HG03025 (cell line): ENCODE measurements around the gene PLA2G4B.

Experiments
- ATAC-seq: cut with Tn5 transposase; IDR thresholded peaks from one replicate; pipeline ENCODE4 v1.9.1; 2021; ENCODE audit warnings: mild to moderate bottlenecking, moderate library complexity; ENCODE audit not compliant: unreplicated experiment, low FRiP score

The PLA2G4B gene

GRCh38 chr15:41883484-41883825 is 44.8 kb downstream of the PLA2G4B start:
- no peak for ATAC-seq

GRCh38 chr15:41884458-41884857 is 45.8 kb downstream of the PLA2G4B start:
- no peak for ATAC-seq

GRCh38 chr15:41885321-41885720 is 46.7 kb downstream of the PLA2G4B start:
- ATAC-seq: no peak

GRCh38 chr15:41885841-41886240 is 47.2 kb downstream of the PLA2G4B start:
- ATAC-seq: no peak

GRCh38 chr15:41886741-41887140 is 48.1 kb downstream of the PLA2G4B start:
- no peak for ATAC-seq

- ATAC-seq: no peak
Measured at GRCh38 chr15:41887161-41887560, 48.5 kb downstream of the PLA2G4B start.

DNA sequence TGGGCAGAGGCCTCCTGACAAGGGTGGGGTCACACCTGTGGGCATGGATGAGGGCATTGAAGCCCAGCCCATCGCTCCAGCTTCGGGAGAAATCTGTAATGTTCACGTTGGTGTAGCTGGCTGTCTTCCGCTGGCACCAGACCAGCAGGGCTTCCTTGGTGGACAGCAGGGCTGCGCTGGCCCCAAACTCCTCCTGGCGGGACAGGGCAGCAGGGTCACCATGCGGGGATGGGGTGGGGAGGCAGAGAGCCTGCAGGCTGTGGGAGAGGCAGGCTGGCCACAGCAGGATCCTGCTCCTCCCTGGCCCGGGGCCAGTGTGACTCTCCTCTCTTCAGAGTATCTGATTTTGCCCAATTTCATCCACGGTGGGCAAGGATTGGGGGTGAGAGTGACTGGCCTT is 49.2 kb downstream of the PLA2G4B start:
- no peak for ATAC-seq

DNA sequence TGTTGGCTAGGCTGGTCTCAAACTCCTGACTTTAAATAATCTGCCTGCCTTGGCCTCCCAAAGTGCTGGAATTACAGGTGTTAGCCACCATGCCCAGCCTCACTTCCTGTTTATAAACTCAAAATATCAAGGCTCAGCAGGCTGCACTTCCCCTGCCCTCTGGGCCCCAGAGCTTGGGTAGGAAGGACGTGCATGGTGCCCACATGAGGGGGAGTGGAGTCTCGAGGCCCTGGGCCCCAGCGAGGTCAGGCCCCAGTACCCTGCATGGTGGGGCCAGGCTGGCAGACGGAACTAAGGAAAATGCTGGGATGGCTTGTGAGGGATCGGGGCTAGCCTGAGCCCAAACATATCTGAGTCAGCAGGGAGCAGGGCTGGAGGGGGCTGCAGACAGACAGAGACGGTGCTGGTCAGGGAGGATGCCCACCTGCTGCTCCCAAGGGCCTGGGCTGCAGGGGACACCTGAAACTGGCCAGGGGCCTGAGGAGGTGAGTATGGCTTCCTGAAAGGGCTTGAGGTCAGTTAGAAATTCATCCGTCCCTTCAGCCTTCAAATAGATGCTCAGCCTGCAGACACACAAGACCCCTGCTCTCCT is 50.1 kb downstream of the PLA2G4B start:
- ATAC-seq: no peak

DNA sequence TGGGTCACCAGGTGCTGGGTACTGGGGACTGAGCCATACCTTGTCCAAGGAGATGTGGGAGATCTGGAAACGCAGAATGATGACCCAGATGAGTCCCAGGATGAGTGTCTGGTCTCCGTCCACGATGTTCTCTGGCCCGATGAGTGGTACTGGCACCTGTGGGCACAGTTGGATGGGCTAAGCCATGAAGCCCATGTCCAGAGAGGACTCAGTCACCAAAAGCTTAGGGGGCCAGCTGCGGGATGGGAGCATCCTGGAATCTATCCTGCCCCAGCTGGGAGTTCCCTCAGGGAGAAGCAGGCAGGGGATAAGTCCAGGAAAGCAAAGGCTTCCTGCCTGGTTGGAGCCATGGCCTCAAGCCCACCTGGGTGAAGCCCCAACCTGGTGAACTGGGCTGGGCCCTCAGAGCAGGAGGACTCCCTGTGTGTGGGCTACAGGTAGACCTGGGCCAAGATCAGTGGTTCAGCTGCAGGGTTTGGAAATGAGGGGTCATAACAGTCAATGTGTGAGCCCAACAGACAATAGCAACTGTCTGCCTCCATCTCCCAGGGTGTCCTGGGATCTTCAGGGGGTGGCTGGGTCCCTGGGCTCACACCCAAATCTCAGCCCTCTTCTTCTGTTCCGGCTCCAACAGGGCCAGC is 51.5 kb downstream of the PLA2G4B start:
- no peak for ATAC-seq

- no peak for ATAC-seq
Measured at GRCh38 chr15:41891226-41891625, 52.6 kb downstream of the PLA2G4B start.

GRCh38 chr15:41891946-41892345 is 53.3 kb downstream of the PLA2G4B start:
- no peak for ATAC-seq

DNA sequence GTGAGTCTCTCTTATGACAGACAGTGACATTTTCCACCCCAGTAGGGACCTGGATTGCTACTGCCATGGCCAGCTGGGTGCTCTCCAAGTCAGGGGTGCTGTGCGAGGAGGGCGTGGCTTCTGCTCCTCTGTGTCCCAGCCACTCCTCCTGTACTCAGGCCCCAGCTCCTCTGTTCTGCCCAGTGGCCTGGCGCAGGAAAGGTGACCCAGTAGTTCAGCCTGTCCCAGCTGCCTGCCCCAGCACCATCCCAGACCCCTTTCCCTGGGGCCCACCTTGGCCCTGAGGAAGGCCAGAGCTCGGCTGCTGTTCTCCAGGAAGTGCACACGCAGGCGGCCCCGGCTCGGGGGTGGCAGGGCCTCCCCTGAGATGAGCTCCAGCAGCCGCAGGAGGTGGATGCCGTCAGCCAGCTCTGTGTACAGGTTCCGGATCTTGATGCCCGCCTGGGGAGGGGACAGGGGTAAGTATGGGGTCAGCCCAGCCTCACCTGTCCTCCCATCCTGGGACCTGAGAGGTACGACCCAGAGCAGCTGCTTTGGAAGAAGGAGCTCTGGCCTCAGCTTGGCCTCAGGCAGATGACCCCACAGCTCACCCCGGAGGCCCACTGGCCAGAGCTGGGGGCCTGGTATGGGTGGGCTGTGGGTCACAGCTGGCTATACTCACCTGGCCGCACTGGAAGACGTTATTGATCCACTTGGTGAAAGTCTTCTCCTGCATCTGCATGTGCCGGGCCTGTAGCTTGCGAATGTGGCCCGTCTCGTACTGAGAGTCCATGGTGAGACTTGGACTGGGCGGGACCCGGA is 54.2 kb downstream of the PLA2G4B start:
- no peak for ATAC-seq

DNA sequence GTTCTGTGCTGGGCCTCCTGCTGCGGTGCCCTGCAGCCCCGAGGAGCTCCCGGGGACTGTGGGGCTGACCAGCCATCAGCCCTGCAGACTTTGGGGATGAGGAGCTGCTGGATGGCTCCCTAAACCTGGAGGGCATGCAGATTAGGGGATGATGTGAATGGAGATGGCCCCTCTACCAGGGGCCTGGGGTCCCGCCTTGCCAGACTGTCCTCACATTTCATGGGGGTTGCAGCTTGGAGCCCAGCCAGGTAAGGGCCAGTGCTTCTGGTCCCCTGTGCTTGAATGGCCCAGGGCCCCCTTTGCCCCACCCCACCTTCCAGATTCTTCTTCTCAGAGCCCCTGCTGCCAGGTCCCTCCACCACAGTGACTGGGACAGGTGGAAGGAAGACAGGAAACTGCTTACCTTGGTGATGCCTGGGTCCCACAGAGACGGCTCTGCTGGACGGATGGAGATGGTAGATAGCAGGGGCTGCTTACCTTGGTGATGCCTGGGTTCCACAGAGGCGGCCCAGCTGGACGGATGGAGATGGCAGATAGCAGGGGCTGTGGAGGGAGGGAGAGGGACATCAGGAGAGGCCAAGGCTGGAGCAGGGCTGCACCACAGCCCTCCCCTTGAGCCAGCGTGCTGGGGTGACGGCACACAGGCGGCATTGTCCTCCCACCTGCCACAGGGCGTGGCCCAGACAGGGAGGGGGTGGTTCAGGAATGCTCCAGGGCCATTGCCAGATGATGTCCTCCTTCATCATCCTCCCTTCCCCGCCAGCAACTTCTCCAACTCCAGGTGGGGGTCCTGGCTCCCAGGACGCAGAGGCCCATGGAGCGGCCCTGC is 55.0 kb downstream of the PLA2G4B start, which contains the start of gene SPTBN5:
SPTBN5 (minus strand) TSS at position 632 of the 829 bp plus-strand sequence; CDS start at position 76, 556 bp downstream.
- no peak for ATAC-seq

GRCh38 chr15:41894251-41894790 is 55.7 kb downstream of the PLA2G4B start:
- no peak for ATAC-seq

DNA sequence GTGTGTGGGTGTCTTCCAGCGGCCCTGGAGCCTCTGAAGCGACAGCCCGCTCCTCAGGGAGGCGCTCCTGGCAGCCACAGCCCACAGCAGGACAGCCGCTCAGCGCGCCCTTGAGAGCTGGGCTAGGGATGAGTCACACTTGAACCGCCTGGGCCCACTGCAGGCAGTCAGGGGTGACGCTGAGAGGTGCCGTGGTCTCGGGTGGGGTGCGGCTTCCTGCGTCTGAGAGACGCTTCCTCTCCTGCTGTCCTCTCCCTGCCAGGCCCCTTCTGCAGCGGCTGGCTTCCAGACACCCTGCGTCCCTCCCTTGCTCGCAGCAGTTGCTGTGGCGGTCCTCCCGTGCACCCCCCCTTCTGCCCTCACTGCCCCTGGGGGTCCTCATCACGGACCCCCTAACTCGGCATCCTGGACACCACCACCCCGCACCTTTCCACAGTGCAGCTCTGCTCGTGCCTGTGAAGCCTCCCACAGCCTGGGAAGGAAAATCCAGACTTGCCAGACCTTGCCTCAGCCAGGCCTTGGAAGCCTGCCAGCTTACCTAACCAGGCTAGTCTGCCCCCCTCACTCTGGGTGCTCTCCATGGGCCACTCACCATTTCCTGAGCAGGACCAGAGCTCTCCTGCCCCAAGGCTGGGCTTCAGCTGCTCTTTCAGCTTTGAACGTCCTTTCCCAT is 56.3 kb downstream of the PLA2G4B start:
- ATAC-seq: peak; percentile 63

- no peak for ATAC-seq
Measured at GRCh38 chr15:41895491-41895890, 56.8 kb downstream of the PLA2G4B start.

DNA sequence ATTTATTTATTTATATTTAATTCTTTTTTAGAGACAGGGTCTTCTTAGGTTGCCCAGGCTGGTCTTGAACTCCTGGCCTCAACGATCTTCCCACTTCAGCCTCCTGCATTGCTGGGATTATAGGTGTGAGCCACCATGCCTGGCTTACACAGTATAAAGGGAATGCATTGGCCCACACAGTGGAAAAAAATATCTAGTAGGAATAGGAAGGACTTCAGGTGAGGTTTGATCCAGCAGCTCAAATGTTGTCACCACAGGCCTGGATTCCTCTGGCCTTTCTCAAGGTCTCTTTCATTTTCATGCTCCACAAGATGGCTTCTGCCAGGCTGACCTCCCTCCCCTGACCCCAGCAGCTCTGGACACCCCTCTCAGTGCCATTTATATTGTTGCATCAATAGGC is 57.3 kb downstream of the PLA2G4B start:
- no peak for ATAC-seq

DNA sequence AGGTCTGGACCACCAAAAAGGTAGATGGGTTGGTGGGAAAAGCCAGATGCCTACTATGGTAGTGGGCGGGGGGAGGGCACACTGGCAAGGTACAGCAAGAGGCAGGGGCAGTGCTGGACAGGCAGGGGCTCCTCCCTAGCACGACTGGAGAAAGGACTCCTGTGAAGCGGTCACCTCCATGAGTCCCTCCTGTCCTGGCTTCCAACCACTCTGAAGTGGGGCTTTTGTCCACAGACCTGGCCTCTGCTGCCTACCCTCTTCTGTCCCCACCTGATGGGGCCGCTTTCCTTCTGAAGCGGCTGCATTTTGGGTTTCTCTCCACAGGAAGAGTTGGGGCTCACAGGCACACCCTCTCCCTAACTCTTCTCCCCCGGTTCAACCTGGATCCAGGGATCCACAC is 57.9 kb downstream of the PLA2G4B start:
- ATAC-seq: no peak

DNA sequence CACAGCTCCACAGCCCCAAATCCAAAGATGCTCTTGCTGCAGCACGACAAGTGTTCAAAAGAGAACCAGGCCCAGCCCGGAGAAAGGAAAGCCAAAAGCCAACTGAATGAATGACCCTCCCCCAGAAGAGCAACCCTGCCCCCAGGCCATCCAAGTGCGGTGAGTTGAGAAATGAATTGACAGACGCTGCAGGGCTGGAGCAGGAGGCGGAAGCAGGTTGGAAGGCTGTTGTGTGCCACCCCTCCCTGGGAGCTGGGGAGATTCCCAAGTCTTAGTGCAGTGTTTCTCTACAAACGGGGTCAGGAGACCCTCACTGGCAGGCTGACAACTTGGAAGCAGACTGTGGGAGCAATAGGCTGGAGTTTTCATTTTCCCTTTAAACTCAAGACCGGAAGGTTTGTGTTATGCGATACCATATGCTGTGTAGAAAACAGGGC is 58.7 kb downstream of the PLA2G4B start:
- ATAC-seq: no peak
